HAP-1 (cell line): ENCODE results near the gene RNF34.
"Not testable (repeated sequence)": the region's sequence is repeated elsewhere in the genome, so short reads cannot be mapped to it uniquely, and the experiment has no call there.

Source experiments
- DNase-seq, 2 experiments: peaks; one replicate each; pipeline ENCODE4 v3.0.0-alpha.2; 2016 to 2020; ENCODE audit warnings: low spot score in 2 of 2
- H3K27me3 ChIP-seq: fragments of 250-450 bp; sonication (Bioruptor Pico); 2 replicates; pipeline ENCODE4 v1.5.1; 2020; ENCODE audit warnings: low read depth, mild to moderate bottlenecking, moderate library complexity
- H3K36me3 ChIP-seq: fragments of 250-450 bp; sonication (Bioruptor Pico); replicated peaks from 2 replicates; pipeline ENCODE4 v1.5.1; 2020; ENCODE audit warnings: mild to moderate bottlenecking
- H3K4me1 ChIP-seq: fragments of 250-450 bp; sonication (Bioruptor Pico); 2 replicates; pipeline ENCODE4 v1.5.1; 2020; ENCODE audit warnings: mild to moderate bottlenecking
- H3K4me3 ChIP-seq: fragments of 250-450 bp; sonication (Bioruptor Pico); 2 replicates; pipeline ENCODE4 v1.5.1; 2020; ENCODE audit warnings: mild to moderate bottlenecking, moderate library complexity
- H3K9me3 ChIP-seq: fragments of 250-450 bp; sonication (Bioruptor Pico); 2 replicates; pipeline ENCODE4 v1.5.1; 2020; ENCODE audit warnings: mild to moderate bottlenecking, moderate library complexity
- in situ Hi-C: fragments of 300-500 bp; cut with MboI; formaldehyde crosslinking; loops from 3 replicates; pipeline ENCODE4 v1.14.3; 2020; ENCODE audit warnings: low sequenced_read_pairs, inconsistent platforms, mixed read lengths

Gene RNF34

DNA sequence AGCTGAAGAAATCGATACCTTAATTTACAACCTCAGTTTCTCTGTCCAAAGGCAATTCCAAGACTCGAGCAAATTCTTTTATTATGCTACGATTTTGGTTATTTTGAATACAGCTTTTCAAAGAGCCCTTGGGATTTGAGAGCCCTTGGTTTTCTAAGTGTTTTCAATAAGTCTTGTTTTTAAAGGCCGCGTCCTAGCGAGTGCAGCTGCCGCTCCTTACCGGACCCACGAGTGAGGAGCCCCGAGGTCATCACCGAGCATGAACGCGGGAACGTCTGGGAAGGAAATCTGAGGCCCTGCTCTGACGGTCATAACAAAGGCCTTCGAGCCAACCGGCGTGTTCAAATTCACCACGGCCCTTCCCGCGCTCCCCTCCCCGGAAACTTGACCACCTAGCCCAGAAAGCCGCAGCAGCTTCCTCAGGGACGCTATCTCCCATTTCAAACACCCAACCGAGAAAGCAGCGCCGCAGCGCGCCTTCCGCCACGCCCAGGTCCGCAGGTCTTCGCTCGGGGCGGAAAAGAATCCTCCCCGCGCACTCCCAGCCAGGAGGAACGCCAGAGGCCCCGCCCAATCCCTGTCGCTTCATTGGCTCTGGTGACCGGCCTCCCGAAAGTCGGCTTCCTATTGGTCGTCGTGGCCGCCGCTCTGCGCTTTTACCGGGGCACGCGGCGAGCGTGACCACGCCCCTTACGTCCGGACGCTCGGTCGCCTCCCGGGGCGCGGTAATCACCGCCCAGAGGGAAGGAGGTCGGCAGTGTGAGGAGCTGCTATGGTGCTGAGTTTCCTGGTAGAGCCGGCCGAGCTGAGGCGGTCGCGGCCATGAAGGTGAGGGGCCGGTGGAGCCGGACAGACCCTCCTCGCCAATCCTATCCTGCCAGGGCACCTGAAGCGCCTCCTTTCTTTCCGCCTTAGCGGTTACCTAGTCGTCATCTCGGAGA, at the start of gene RNF34:
Gene RNF34 (plus strand): TSS at position 728 of the 941 bp plus-strand sequence. CDS start 95 bp downstream, at position 823.
- Histone ChIP-seq H3K4me3 (peak within 1 kb of the TSS; percentile 97), H3K9me3 (no peaks in the 10 kb centered on the region), H3K36me3 (peaks cover 16% of the 10 kb centered on the region), H3K4me1 (peaks cover 10% of the 10 kb centered on the region), H3K27me3 (no peaks in the 10 kb centered on the region)
- DNase-seq = peak; percentile 98 to 100
- in situ Hi-C loops = no loop called here

- peak; percentile 97 to 100 for DNase-seq
- Histone ChIP-seq H3K4me1 (peaks cover 11% of the 10 kb centered on the region), H3K4me3 (peak within 1 kb of the TSS; percentile 97), H3K27me3 (no peaks in the 10 kb centered on the region), H3K9me3 (no peaks in the 10 kb centered on the region), H3K36me3 (peaks cover 8% of the 10 kb centered on the region)
- in situ Hi-C loops = no loop called here
Observed at GRCh38 chr12:121351820-121352681, 47.9 kb upstream of the RNF34 start, which contains the start of gene ANAPC5. TSS of gene ANAPC5 (minus strand) at chr12:121352411. CDS start at chr12:121352340, 71 bp downstream.

GRCh38 chr12:121352682-121353018, 47.3 kb upstream of the RNF34 start:
- in situ Hi-C loops = no loop called here
- no peaks in the 10 kb centered on the region for H3K9me3 ChIP-seq
- peaks cover 2% of the 10 kb centered on the region for H3K36me3 ChIP-seq
- peaks cover 11% of the 10 kb centered on the region for H3K4me1 ChIP-seq
- DNase-seq = no peak
- no peaks in the 10 kb centered on the region for H3K27me3 ChIP-seq
- H3K4me3 ChIP-seq = peak overlapping the region; percentile 97

DNA sequence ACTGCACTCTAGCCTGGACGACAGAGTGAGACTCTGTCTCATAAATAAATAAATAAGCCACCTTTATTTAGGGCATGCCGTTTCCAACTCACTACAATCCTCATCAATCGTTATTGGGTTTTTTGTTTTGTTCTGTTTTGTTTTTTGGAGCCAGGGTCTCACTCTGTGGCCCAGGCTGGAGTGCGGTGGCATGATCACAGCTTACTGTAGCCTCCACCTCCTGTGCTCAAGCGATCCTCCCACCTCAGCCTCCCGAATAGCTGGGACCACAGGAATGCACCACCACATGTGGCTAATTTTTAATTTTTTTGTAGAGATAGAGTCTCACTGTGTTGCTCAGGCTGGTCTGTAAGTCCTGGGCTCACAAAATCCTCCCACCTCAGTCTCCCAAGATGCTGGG, 44.1 kb upstream of the RNF34 start:
- in situ Hi-C loops = no loop called here
- DNase-seq = no peak
- Histone ChIP-seq H3K9me3 (no peaks in the 10 kb centered on the region), H3K4me3 (no peak overlapping the region), H3K27me3 (no peaks in the 10 kb centered on the region), H3K4me1 (peaks cover 8% of the 10 kb centered on the region), H3K36me3 (no peaks in the 10 kb centered on the region)

GRCh38 chr12:121356657-121357056, 43.3 kb upstream of the RNF34 start:
- Histone ChIP-seq H3K4me3 (no peak overlapping the region), H3K27me3 (no peaks in the 10 kb centered on the region), H3K36me3 (no peaks in the 10 kb centered on the region), H3K4me1 (peaks cover 5% of the 10 kb centered on the region), H3K9me3 (no peaks in the 10 kb centered on the region)
- in situ Hi-C loops = no loop called here
- DNase-seq = no peak

DNA sequence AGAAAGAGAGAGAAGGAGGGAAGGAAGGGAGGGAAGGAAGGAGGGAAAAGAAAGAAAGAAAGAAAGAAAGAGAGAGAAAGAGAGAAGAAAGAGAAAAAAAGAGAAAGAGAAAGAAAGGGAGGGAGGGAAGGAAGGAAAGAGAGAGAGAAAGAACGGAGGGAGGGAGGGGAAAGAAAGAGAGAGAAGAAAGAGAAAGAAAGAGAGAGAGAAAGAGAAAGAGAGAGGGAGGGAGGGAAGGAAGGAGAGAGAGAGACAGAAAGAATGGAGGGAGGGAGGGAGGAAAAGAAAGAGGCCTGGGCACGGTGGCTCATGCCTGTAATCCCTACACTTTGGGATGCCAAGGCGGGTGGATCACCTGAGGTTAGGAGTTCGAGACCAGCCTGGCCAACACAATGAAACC, 42.6 kb upstream of the RNF34 start:
- no peak for DNase-seq
- in situ Hi-C loops = no loop called here
- H3K4me3 ChIP-seq = no peak overlapping the region
- no peaks in the 10 kb centered on the region for H3K36me3 ChIP-seq
- no peaks in the 10 kb centered on the region for H3K9me3 ChIP-seq
- no peaks in the 10 kb centered on the region for H3K27me3 ChIP-seq
- H3K4me1 ChIP-seq = peaks cover 5% of the 10 kb centered on the region

GRCh38 chr12:121358073-121358472, 41.8 kb upstream of the RNF34 start:
- Histone ChIP-seq H3K27me3 (no peaks in the 10 kb centered on the region), H3K9me3 (no peaks in the 10 kb centered on the region), H3K4me3 (no peak overlapping the region), H3K36me3 (no peaks in the 10 kb centered on the region), H3K4me1 (peaks cover 4% of the 10 kb centered on the region)
- no peak for DNase-seq
- in situ Hi-C loops = no loop called here

- H3K9me3 ChIP-seq = no peaks in the 10 kb centered on the region
- no peaks in the 10 kb centered on the region for H3K27me3 ChIP-seq
- peaks cover 10% of the 10 kb centered on the region for H3K4me1 ChIP-seq
- no peak for DNase-seq
- no peak overlapping the region for H3K4me3 ChIP-seq
- H3K36me3 ChIP-seq = no peaks in the 10 kb centered on the region
- in situ Hi-C loops = no loop called here
Observed at GRCh38 chr12:121364683-121365121, 35.2 kb upstream of the RNF34 start.

- no peaks in the 10 kb centered on the region for H3K36me3 ChIP-seq
- in situ Hi-C loops = no loop called here
- H3K9me3 ChIP-seq = no peaks in the 10 kb centered on the region
- H3K4me1 ChIP-seq = peaks cover 10% of the 10 kb centered on the region
- no peak for DNase-seq
- no peak overlapping the region for H3K4me3 ChIP-seq
- H3K27me3 ChIP-seq = no peaks in the 10 kb centered on the region
Observed at GRCh38 chr12:121365416-121366062, 34.4 kb upstream of the RNF34 start.

DNA sequence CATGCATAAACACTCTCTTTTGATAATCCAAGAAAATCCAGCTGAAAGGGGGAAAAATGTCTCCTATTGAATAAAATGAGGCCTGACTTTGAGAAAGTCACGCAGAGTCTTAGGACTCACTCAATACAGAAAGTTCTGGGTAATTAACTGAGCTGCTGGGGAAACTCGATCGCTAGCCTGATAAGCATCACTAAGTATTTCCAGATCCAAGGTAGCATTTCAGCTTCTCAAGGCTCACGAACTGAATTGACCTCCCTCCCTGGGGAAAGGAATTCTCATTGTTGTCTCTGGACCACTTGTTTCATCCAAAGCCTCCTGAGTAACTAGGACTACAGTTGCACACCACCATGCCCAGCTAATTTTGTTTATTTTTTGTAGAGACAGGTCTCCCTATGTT, 33.9 kb upstream of the RNF34 start:
- no peaks in the 10 kb centered on the region for H3K36me3 ChIP-seq
- in situ Hi-C loops = no loop called here
- peak in 1 of 2 experiments; percentile 33 for DNase-seq
- H3K9me3 ChIP-seq = no peaks in the 10 kb centered on the region
- H3K4me3 ChIP-seq = no peak overlapping the region
- peaks cover 10% of the 10 kb centered on the region for H3K4me1 ChIP-seq
- H3K27me3 ChIP-seq = no peaks in the 10 kb centered on the region

DNA sequence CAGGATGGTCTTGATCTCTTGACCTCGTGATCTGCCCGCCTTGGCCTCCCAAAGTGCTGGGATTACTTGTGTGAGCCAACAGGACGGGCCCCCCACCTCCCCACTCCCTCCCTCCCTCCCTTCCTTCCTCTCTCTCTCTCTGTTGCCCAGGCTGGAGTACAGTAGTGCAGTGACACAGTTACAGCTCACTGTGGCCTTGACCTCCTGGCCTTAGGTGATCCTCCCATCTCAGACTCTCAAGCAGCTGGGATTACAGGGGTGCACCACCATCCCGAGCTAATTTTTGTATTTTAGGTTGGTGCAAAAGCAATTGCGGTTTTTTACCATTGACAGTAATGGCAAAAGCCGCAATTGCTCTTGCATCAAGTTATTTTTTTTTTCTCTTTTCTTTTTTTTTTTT, 28.5 kb upstream of the RNF34 start:
- in situ Hi-C loops = no loop called here
- Histone ChIP-seq H3K4me1 (no peaks in the 10 kb centered on the region), H3K36me3 (no peaks in the 10 kb centered on the region), H3K4me3 (no peak overlapping the region), H3K27me3 (no peaks in the 10 kb centered on the region), H3K9me3 (no peaks in the 10 kb centered on the region)
- no peak for DNase-seq

GRCh38 chr12:121373755-121374154, 26.2 kb upstream of the RNF34 start:
- Histone ChIP-seq H3K9me3 (no peaks in the 10 kb centered on the region), H3K4me3 (no peak overlapping the region), H3K36me3 (no peaks in the 10 kb centered on the region), H3K4me1 (no peaks in the 10 kb centered on the region), H3K27me3 (no peaks in the 10 kb centered on the region)
- in situ Hi-C loops = no loop called here
- no peak for DNase-seq

DNA sequence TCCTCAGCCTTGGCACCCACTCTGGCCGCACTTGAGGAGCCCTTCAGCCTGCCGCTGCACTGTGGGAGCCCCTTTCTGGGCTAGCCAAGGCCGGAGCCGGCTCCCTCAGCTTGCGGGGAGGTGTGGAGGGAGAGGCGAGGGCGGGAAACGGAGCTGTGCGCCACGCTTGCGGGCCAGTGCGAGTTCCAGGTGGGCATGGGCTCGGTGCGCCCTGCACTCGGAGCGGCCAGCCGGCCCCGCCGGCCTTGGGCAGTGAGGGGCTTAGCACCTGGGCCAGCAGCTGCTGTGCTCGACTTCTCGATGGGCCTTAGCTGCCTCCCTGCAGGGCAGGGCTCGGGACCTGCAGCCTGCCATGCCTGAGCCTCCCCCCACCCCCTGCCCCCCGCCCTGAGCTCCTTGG, 25.6 kb upstream of the RNF34 start:
- H3K36me3 ChIP-seq, DNase-seq, H3K4me1 ChIP-seq, H3K4me3 ChIP-seq, in situ Hi-C loops, H3K27me3 ChIP-seq, H3K9me3 ChIP-seq: not testable (repeated sequence)
